Uterus (tissue), 4 donors: ENCODE data around the gene STARD10. TPM values are rescaled to one million over a fixed set of nuclear protein-coding genes. Genes with fewer than 3 reads are reported as not detected.

Source experiments
- DNase-seq, 2 donors: peaks; one replicate each; pipeline ENCODE4 v3.0.0-alpha.2; 2019 to 2020
- H3K27ac ChIP-seq, 2 donors: fragments of 200-600 bp; sonication (generic); 1 replicate in 1 of 2; 2 replicates in 1 of 2; pipeline ENCODE4 v1.5.1; 2016 to 2018
- H3K27me3 ChIP-seq, 2 donors: fragments of 200-600 bp; sonication (generic); one replicate each; pipeline ENCODE4 v1.5.1; 2018 to 2019; ENCODE audit warnings: control low read depth in 1 of 2
- H3K36me3 ChIP-seq, 2 donors: fragments of 200-600 bp; sonication (generic); one replicate each; pipeline ENCODE4 v1.5.1; 2019; ENCODE audit warnings: control low read depth in 1 of 2
- H3K4me1 ChIP-seq, 2 donors: fragments of 200-600 bp; sonication (generic); one replicate each; pipeline ENCODE4 v1.5.1; 2018 to 2019; ENCODE audit warnings: control low read depth in 1 of 2
- H3K4me3 ChIP-seq, 2 donors: fragments of 200-600 bp; sonication (generic); 1 replicate in 1 of 2; 2 replicates in 1 of 2; pipeline ENCODE4 v1.5.1; 2018 to 2019; ENCODE audit warnings: mild to moderate bottlenecking in 1 of 2
- H3K9me3 ChIP-seq, 2 donors: fragments of 200-600 bp; sonication (generic); one replicate each; pipeline ENCODE4 v1.5.1; 2019; ENCODE audit warnings: control low read depth in 1 of 2
- POLR2A ChIP-seq, 2 donors: fragments of 450-650 bp; IDR thresholded peaks; one replicate each; pipeline ENCODE4 v1.6.1; 2016; ENCODE audit warnings: antibody characterized with exemption in 2 of 2, mild to moderate bottlenecking in 1 of 2, moderate library complexity in 1 of 2
- intact Hi-C: fragments of 100-400 bp; cut with DNase I; formaldehyde crosslinking; loops from one replicate; pipeline ENCODE4 v1.15.1; 2023; ENCODE audit warnings: low total_unique reads
- total RNA-seq, 4 donors: library from RNA; depleted of rRNA in 3 of 4; stranded (reverse); fragments of >200 nt in 3 of 4; gene quantifications; one replicate each; pipeline versions ENCODE4 v1.1.0 to v1.2.4, GENCODE V29; 2014 to 2023
- TF ChIP-seq, protein P1 (sequence below), 4 experiments: fragments of 200-600 bp in 2 of 4; fragments of 450-650 bp in 2 of 4; sonication (generic) in 2 of 4; IDR thresholded peaks; one replicate each; pipeline ENCODE4 v1.5.1; 2016 to 2019; ENCODE audit warnings: antibody characterized with exemption in 4 of 4, mild to moderate bottlenecking in 2 of 4, moderate library complexity in 1 of 4
- donor health status: DM: yes; HTN: yes; CAD: no.

Gene STARD10
- 10 to 100 TPM; 19.1 to 85.3 (median 53.0) TPM for total RNA-seq

DNA sequence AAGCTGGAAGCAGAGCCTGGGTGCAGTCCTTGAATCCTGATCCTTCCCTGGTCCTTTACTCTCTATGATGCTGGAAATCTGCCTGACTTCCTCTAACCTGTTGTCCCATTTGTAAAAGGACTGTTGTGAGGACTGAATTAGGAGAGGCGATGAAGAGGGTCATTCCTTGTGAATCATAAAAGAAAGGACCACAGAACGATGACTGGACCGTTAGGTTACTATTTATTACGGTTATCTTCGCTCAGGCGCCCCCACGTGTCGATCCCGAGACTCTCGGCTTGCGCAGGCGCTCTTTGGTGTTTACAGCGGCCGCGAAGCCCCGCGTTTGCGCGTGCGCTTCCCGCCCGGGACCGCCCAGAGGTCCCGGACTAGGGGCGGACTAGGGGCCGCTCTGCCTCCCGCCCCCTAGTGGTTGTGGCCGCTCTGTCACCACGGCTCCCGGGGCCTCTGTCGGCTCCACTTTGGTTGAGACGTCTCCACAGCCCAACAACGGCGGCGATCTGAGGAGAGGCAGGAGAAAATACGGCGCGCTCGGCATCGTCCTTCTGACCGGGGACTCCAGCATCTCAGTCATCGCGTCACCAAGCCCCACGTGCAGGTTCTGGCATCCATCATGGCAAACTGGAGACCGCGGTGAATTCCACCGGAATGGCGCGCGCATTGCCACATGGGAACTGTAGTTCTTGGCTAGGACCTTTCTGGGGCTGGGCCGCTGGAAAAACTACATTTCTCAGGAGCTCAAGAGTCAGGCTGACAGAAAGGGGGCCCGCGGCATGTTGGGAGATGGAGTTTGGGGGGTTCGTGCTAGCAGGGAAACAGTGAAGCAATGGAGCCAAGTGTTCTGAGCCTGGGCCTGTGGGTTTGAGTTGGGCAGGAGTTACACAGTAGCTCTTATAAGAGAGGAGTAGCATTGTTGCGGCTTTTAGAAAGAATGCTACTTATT is at the start of gene STARD10:
Gene STARD10, minus strand, starts transcription at position 623 of the 943 bp plus-strand sequence. CDS start 12,866 bp downstream, outside the sequence.
- Histone ChIP-seq H3K4me3 (peak within 1 kb of the TSS; percentile 61 to 62), H3K36me3 (no peaks in the 10 kb centered on the region), H3K27me3 (no peaks in the 10 kb centered on the region), H3K9me3 (no peaks in the 10 kb centered on the region), H3K27ac (peak within 1 kb of the TSS; percentile 95 to 100), H3K4me1 (peaks cover 8 to 9% of the 10 kb centered on the region in 2 donors)
- DNase-seq, result peak; percentile 97
- intact Hi-C loops, result no loop called here
- peak; percentile 62 to 76 for TF ChIP-seq POLR2A (IDR thresholded peaks at IDR 0.05)
- TF ChIP-seq, protein P1, sequence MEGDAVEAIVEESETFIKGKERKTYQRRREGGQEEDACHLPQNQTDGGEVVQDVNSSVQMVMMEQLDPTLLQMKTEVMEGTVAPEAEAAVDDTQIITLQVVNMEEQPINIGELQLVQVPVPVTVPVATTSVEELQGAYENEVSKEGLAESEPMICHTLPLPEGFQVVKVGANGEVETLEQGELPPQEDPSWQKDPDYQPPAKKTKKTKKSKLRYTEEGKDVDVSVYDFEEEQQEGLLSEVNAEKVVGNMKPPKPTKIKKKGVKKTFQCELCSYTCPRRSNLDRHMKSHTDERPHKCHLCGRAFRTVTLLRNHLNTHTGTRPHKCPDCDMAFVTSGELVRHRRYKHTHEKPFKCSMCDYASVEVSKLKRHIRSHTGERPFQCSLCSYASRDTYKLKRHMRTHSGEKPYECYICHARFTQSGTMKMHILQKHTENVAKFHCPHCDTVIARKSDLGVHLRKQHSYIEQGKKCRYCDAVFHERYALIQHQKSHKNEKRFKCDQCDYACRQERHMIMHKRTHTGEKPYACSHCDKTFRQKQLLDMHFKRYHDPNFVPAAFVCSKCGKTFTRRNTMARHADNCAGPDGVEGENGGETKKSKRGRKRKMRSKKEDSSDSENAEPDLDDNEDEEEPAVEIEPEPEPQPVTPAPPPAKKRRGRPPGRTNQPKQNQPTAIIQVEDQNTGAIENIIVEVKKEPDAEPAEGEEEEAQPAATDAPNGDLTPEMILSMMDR (IDR thresholded peaks at IDR 0.05), result peak; percentile 95 to 100 (median 100)

GRCh38 chr11:72842653-72843330 is 48.9 kb upstream of the STARD10 start:
- no peaks in the 10 kb centered on the region for H3K27me3 ChIP-seq
- no peaks in the 10 kb centered on the region for H3K4me1 ChIP-seq
- intact Hi-C loops, result no loop called here
- no peaks in the 10 kb centered on the region for H3K36me3 ChIP-seq
- no peak for TF ChIP-seq POLR2A (IDR thresholded peaks at IDR 0.05)
- TF ChIP-seq, protein P1 (IDR thresholded peaks at IDR 0.05), result no peak
- H3K4me3 ChIP-seq, result no peak overlapping the region
- no peaks in the 10 kb centered on the region for H3K9me3 ChIP-seq
- H3K27ac ChIP-seq, result peak overlapping the region; percentile 22 to 44
- no peak for DNase-seq

DNA sequence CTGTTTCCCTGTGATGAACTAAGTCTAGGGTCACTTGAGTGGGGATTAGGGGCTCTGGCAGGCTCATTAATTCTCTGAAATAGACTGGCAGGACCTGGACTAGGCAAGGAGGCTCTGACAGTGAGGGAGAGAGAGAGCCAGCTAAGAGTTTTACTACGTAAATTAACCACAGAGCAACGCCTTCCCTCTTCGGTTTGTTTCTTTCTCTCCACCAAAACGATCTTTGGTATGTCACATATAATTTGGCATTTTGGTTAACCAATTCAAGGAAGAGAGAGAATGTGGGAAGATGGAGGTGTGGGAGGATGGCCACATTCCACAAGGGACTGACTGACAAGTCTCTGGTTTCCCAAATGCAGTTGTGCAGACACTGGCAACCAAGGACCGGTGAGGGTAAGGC is 48.3 kb upstream of the STARD10 start:
- no peaks in the 10 kb centered on the region for H3K27me3 ChIP-seq
- peak overlapping the region; percentile 11 to 22 for H3K27ac ChIP-seq
- H3K9me3 ChIP-seq, result no peaks in the 10 kb centered on the region
- DNase-seq, result no peak
- H3K4me3 ChIP-seq, result no peak overlapping the region
- H3K36me3 ChIP-seq, result no peaks in the 10 kb centered on the region
- TF ChIP-seq POLR2A (IDR thresholded peaks at IDR 0.05), result no peak
- TF ChIP-seq, protein P1 (IDR thresholded peaks at IDR 0.05), result no peak
- H3K4me1 ChIP-seq, result no peaks in the 10 kb centered on the region
- intact Hi-C loops, result no loop called here

GRCh38 chr11:72841397-72841796 is 47.5 kb upstream of the STARD10 start:
- Histone ChIP-seq H3K4me1 (no peaks in the 10 kb centered on the region), H3K9me3 (no peaks in the 10 kb centered on the region), H3K4me3 (no peak overlapping the region), H3K27me3 (no peaks in the 10 kb centered on the region), H3K27ac (no peak overlapping the region), H3K36me3 (no peaks in the 10 kb centered on the region)
- no peak for DNase-seq
- intact Hi-C loops, result no loop called here
- TF ChIP-seq, protein P1 (IDR thresholded peaks at IDR 0.05), result no peak
- no peak for TF ChIP-seq POLR2A (IDR thresholded peaks at IDR 0.05)

DNA sequence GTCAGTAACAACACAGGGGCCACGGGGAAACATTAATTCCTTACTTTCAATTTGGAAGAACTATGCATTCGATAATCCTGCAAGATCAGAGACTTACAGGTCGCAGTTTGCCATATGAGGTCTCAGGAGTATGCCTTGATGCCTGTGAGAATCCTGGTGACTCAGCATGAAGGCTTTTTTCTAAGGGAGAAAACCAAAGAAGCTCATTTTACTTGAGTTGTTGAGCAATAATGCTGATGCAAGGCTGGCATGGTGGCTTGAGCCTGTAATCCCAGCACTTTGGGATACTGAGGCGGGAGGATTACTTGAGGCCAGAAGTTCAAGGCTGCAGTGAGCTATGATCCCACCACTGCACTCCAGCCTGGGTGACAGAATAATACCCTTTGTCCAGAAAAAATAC is 46.9 kb upstream of the STARD10 start:
- TF ChIP-seq, protein P1 (IDR thresholded peaks at IDR 0.05), result no peak
- TF ChIP-seq POLR2A (IDR thresholded peaks at IDR 0.05), result no peak
- peak in 1 of 2 donors; percentile 30 for DNase-seq
- Histone ChIP-seq H3K27ac (no peak overlapping the region), H3K4me1 (no peaks in the 10 kb centered on the region), H3K36me3 (no peaks in the 10 kb centered on the region), H3K27me3 (no peaks in the 10 kb centered on the region), H3K4me3 (no peak overlapping the region), H3K9me3 (no peaks in the 10 kb centered on the region)
- intact Hi-C loops, result no loop called here
